DMS79 (cell line): ENCODE results near the gene APP.
"Not testable (repeated sequence)": the region's sequence is repeated elsewhere in the genome, so short reads cannot be mapped to it uniquely, and the experiment has no call there.

Source experiments
- DNase-seq: peaks from one replicate; lab custom pipeline; 2025; lab: John Stamatoyannopoulos, UW

The APP gene

GRCh38 chr21:26022598-26023337 is 147.8 kb downstream of the APP start:
- DNase-seq = not testable (repeated sequence)

- DNase-seq = no peak
Observed at GRCh38 chr21:26020510-26020909, 150.1 kb downstream of the APP start.

DNA sequence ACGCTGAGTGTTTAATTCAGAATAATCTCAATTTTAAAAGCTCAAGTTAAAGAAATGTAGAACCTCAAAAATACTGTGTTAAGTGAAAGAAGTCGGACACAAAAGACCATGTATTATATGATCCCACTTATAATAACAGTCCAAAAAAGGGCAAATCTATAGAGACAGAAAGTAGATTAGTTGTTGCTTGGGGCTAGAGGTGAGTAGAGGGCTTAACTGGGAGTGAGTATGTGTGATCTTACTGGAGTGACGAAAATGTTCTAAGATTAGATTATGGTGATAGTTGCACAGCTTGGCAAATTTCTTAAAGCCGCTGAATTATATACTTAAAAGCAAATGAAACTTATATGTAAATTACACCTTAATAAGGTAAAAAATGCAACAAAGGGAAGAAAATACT is 150.5 kb downstream of the APP start:
- DNase-seq = no peak

- no peak for DNase-seq
Observed at GRCh38 chr21:26019236-26019635, 151.3 kb downstream of the APP start.

GRCh38 chr21:26013970-26014369 is 156.6 kb downstream of the APP start:
- DNase-seq = no peak

GRCh38 chr21:26012482-26012881 is 158.1 kb downstream of the APP start:
- DNase-seq = not testable (repeated sequence)

DNA sequence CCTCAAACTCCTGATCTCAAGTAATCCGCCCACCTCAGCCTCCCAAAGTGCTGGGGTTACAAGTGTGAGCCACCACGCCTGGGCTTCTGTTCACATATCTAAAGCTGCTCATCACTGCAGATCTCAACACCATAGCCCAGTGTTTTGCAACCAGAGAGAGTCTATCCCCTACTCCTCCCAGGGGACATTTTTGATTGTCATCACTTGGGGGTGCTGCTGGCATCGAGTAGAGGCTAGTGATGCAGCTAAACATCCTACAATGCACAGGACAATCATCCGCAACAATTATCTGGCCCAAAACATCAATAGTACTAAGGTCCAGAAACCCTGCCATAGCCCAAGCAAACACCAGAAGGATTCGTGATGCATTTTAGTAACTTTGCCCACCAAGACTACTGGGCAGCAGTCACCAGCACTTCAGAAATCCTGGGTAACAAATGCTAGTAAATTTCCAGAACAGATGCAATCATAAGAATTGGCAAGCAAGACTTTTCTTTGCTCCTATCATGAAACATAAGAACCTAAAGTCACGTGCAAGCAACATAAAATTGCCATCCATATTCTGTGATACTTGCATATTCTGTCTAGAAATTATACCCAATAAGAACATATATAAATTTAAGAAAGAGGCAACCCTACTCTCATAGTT is 159.2 kb downstream of the APP start:
- no peak for DNase-seq

DNA sequence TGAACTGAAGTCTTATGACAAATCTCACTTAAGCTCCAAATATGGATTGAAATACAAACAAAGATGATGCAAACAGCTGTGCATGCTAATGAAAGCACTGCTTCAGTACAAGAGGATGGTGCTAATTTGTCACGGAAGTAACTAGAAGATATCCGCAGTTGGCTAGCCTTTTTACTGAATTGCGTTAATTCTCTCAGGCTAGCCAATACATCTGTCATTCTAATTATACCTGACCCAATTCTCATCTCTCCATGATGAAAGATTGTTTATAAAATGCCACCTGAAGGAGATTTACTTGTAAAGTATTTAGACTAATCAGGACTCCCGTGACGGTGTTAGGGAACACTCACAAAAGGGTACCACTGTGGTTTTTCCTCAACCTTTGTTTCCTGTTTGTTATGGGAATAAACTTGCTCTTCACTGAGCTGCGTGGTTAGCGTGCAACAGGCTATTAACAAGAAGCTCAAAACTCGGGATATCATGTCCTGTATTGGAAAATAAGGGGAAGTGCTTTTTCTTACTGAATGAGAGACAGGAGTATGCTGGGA is 162.5 kb downstream of the APP start:
- no peak for DNase-seq

DNA sequence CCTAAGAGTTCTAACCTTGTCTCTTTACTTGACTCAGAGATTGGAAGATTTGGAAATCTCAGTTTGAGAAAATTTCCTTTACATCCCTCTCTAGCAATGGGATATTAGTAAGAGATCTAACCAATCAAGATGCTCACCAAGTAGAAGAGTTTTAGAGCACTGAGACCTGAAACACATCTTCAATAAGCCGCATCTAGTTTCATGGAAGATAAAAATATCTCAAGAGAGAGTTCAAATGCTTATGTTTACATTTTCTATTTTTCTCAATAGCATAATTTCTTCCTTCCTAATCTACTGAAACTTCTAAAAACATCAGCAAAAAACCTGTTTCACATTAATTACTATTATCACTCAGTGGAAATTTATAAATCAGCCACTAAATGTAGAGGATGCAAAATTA is 165.1 kb downstream of the APP start:
- DNase-seq = no peak

- no peak for DNase-seq
Observed at GRCh38 chr21:26003404-26003803, 167.2 kb downstream of the APP start.

GRCh38 chr21:26001356-26001755 is 169.2 kb downstream of the APP start:
- no peak for DNase-seq

DNA sequence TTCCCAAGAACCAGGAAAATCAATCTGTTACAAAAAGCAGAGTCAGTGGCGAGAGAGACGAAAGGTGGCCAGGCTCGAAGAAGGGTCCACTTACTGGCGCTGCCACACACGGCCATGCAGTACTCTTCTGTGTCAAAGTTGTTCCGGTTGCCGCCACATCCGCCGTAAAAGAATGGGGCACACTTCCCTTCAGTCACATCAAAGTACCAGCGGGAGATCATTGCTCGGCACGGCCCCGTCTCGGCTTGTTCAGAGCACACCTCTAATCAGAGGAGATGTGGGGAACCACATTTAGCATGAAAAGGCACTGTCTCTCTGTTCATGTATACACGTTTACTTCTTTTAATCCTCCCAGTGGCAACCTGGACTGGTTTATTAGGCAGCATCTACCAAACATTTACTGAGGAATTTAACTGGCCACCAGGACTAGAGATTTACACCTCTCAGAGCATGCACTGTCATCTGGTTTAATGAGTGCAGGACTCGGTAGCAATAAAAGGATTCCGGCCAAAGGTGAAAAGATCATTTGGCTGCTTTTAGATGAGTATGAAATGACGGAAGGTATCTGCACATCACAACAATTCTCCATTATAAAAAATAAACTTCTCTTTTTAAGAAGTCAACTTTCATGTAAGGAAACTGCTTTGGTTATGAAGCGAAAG is 170.5 kb downstream of the APP start:
- no peak for DNase-seq

DNA sequence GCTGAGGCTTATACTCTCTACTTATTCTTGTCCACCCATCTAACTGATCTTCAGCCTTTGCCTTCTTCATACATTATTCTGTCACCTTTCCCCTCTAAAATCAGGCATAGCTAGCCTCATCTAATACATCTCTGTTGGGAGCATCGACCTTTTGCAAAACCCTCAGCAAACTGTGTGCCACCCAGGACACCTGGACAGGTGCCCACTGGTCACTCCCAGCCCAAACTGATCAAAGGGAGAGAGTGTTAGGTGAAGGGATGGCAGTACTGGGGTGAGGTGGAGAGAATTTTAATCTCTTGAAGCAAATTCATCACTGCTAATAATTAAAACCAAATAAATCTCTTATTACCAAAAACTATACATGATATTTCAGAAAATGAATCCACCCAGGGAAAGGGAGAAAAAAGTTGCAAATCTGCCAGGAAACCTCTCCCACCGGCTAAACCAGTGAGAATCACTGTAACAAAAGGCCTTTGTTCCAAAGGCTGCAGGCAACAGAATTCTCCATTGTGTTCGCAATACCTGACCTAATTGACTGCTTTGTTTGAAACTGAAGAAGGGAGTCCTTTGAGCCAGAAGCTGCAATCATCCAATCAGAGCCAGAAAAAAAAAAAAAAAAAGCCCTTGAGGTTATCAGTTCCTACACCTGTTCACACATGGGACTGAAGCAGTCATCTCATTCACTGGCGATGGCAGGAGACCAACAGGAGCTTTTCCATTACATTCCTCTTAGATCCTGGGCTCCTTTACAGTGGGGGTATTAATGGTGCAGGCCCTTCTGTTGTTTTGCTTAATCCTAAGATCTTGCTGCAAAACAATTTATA is 172.6 kb downstream of the APP start:
- peak; percentile 95 for DNase-seq

DNA sequence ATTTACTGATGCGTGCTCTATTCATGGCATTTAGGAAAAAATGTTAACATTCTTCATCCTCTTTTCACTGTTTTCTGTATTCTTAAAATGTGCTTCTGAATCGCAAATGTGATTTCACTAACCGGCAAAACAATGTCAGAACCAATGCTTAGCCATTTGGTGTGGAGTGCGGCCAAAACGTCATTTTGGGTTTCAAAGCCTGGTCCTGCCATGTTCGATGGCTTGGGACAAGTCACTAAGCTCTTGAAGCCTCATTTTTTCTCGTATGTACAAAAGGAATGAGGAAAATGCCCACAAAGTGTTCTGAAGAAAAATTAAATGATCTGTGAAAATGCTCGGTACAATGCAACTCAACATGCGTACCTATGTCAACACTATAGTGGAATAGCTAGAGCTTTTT is 175.3 kb downstream of the APP start:
- DNase-seq = peak; percentile 88

- no peak for DNase-seq
Observed at GRCh38 chr21:25994758-25995163, 175.8 kb downstream of the APP start.

- no peak for DNase-seq
Observed at GRCh38 chr21:25988738-25989137, 181.8 kb downstream of the APP start.

DNA sequence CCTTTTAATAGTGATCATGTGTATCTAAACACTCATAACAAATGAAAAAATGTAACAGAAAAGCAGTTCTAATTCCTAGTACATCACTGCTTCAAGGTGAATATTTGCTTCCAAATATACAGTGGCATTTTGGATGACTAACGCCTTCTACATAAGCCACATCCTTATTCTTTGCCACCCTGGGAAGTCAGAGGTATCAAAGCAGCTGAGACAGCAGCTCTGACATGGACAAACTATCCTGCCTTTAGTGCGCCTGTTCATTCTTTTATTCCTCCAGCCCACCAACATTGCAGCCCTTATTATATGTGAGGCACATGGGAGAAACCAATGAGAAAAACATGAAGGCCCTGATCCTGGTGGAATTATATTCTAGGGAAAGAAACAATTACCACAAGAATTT is 183.0 kb downstream of the APP start:
- no peak for DNase-seq

GRCh38 chr21:25986928-25987327 is 183.6 kb downstream of the APP start:
- no peak for DNase-seq

DNA sequence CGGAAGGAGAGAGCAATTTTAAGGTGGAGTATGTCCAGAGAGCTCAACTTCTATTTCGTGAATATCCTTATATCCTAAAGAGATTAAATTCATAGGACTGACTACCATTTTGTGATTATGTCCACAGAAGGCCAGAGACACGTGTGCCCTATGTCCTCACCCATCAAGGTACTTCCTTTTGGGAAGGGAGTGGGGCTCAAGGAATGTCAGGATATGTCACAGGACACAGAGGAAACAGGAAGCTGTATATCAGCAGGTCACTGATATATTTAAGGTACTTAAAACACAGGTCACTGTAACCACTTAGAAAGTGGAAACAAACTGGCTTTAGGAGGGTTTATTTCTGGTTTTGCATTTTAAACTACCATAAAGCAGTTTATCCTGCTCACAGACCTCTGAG is 184.6 kb downstream of the APP start:
- no peak for DNase-seq

- DNase-seq = no peak
Observed at GRCh38 chr21:25984538-25984937, 186.0 kb downstream of the APP start.

GRCh38 chr21:25983745-25984144 is 186.8 kb downstream of the APP start:
- DNase-seq = no peak

GRCh38 chr21:25980710-25981109 is 189.9 kb downstream of the APP start:
- no peak for DNase-seq
